ENCODE results near the gene ST7. TPM values are rescaled to one million over a fixed set of nuclear protein-coding genes. Genes with fewer than 3 reads are reported as not detected.

Gene ST7
- total and polyA plus RNA-seq, 2 experiments from 2014 or later: 31.2 to 38.5 TPM

DNA sequence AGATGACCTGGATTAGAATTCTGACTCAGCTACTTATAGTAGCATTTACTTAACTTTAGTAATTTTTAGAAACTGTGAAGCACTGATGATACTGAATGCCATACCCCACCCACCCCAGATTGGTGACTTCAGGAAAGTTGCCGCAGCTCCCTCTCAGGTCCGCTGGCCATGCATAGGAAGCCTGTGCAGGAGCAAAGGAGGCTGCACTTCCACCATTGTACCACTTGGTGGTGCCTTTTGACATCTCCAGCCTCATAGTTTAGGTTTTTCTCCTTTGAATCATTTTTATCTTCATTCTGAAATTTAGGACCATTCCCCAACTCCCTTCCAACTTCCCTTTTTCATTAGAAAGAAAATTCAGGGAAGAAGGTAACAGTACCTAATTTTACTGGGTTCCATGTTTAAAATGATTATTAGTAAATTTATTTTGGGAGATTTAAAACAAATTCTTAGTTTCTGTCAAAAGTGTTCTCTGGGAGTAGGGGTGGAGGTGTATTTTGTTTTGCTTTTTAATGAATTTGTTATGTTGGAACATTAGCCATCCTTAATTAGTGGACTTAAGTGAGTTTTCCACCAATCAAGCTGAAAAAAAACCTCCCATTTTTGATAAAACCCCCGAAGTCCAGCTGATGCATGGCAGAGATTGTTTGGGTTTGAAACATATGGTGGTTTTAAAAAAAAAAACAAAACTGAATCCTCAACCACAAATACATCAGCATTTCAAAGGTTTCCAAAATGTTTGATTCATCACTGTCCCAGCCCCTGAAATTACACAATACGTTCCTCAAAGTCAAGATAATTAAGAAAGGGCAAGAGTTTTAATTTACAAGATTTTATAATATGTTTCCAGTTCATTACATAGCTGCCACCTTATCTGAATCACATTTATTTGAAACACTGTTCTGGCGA is 259.9 kb downstream of the ST7 start:
- Histone ChIP-seq H2AFZ (no peak overlapping the region), H3K79me2 (no peaks in the 10 kb centered on the region), H3K4me2 (no peak overlapping the region), H4K20me1 (ENCODE audit: insufficient read depth, poor library complexity, severe bottlenecking) (no peaks in the 10 kb centered on the region), H3K4me1 (ENCODE audit: insufficient read depth) (peaks cover 19% of the 10 kb centered on the region), H3K4me3 (no peak overlapping the region), H3K27ac (no peak overlapping the region), H3K9me3 (ENCODE audit: low read depth) (no peaks in the 10 kb centered on the region), H3K27me3 (no peaks in the 10 kb centered on the region), H3K36me3 (replicated peaks; ENCODE audit: insufficient read depth, low read depth) (no peaks in the 10 kb centered on the region), H3K9me2 (replicated peaks; ENCODE audit: insufficient read depth) (no peaks in the 10 kb centered on the region)
- no peak for TF ChIP-seq EZH2 (IDR thresholded peaks at IDR 0.05; ENCODE audit: borderline replicate concordance)
- TF ChIP-seq, protein P1, sequence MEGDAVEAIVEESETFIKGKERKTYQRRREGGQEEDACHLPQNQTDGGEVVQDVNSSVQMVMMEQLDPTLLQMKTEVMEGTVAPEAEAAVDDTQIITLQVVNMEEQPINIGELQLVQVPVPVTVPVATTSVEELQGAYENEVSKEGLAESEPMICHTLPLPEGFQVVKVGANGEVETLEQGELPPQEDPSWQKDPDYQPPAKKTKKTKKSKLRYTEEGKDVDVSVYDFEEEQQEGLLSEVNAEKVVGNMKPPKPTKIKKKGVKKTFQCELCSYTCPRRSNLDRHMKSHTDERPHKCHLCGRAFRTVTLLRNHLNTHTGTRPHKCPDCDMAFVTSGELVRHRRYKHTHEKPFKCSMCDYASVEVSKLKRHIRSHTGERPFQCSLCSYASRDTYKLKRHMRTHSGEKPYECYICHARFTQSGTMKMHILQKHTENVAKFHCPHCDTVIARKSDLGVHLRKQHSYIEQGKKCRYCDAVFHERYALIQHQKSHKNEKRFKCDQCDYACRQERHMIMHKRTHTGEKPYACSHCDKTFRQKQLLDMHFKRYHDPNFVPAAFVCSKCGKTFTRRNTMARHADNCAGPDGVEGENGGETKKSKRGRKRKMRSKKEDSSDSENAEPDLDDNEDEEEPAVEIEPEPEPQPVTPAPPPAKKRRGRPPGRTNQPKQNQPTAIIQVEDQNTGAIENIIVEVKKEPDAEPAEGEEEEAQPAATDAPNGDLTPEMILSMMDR (IDR thresholded peaks at IDR 0.05; ENCODE audit: poor library complexity): peak; percentile 88
- DNase-seq (ENCODE audit: low spot score): peak; percentile 79
- WGBS (ENCODE audit: low lambda C conversion rate, missing lambda C conversion rate): 61% methylated on average over 5 of the region's 5 CpGs

DNA sequence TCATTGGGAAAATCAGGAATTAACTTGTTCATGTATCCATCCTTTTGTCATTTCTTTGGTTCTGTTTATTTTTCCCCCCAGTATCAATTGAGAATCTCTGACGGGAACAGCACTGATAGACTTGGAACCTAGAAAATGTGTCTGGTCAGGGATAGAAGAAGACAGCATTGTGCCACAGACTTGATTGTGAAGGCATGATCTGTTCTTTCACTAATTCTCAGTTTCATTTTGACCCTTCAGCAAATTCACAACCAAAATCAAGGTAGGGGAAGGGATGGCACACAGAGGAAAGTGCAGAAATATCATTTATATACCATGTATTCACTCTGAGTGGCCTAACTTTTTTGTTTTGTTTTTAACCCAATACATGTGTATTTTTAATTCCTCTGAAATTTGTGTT is 262.7 kb downstream of the ST7 start:
- Histone ChIP-seq H3K27ac (peak overlapping the region; percentile 72), H3K36me3 (replicated peaks; ENCODE audit: insufficient read depth, low read depth) (no peaks in the 10 kb centered on the region), H3K9me3 (ENCODE audit: low read depth) (no peaks in the 10 kb centered on the region), H3K9me2 (replicated peaks; ENCODE audit: insufficient read depth) (no peaks in the 10 kb centered on the region), H2AFZ (no peak overlapping the region), H4K20me1 (ENCODE audit: insufficient read depth, poor library complexity, severe bottlenecking) (no peaks in the 10 kb centered on the region), H3K4me2 (no peak overlapping the region), H3K4me1 (ENCODE audit: insufficient read depth) (peaks cover 20% of the 10 kb centered on the region), H3K79me2 (no peaks in the 10 kb centered on the region), H3K4me3 (no peak overlapping the region), H3K27me3 (no peaks in the 10 kb centered on the region)
- no peak for TF ChIP-seq EZH2phosphoT487 (IDR thresholded peaks at IDR 0.05; ENCODE audit: low read depth, severe bottlenecking, unreplicated experiment)
- no peak for TF ChIP-seq EZH2 (IDR thresholded peaks at IDR 0.05; ENCODE audit: borderline replicate concordance)
- TF ChIP-seq, protein P1 (IDR thresholded peaks at IDR 0.05; ENCODE audit: poor library complexity): no peak
- no peak for DNase-seq (ENCODE audit: low spot score)
- WGBS (ENCODE audit: low lambda C conversion rate, missing lambda C conversion rate): 96% methylated on average over 1 of the region's 1 CpG

DNA sequence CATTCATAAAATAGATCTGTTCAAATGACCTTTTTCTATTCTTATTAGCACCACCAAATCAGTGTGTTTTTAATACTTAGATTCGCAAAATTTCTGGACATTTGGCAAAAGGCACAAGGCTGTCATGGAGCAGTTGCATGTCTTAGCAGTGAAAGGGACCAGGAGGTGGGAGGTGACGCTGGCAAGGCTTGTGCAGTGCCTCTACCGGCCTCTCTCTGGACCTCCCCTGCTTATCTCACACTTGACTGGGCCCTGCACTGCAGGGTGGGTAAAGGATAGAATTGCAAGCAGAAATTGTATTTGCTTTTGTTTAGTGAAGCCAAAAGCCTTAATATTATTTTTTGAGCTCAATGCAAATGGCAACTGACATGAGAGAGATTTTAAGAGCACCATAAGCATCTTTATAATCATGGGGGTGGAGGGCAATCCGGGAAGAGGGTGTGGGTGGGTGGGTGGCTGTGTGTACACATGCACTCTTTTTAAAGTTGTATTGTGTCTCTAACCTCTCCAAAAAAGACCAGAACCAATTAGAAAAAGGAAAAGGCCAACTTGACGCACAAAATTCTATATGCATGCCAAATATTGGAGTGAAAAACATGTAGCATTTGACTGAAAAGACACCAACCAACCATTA is 263.3 kb downstream of the ST7 start:
- Histone ChIP-seq H3K4me3 (no peak overlapping the region), H3K27me3 (no peaks in the 10 kb centered on the region), H3K9me3 (ENCODE audit: low read depth) (no peaks in the 10 kb centered on the region), H3K36me3 (replicated peaks; ENCODE audit: insufficient read depth, low read depth) (no peaks in the 10 kb centered on the region), H3K27ac (peak overlapping the region; percentile 72), H2AFZ (no peak overlapping the region), H4K20me1 (ENCODE audit: insufficient read depth, poor library complexity, severe bottlenecking) (no peaks in the 10 kb centered on the region), H3K4me2 (peak overlapping the region; percentile 64), H3K9me2 (replicated peaks; ENCODE audit: insufficient read depth) (no peaks in the 10 kb centered on the region), H3K79me2 (no peaks in the 10 kb centered on the region), H3K4me1 (ENCODE audit: insufficient read depth) (peaks cover 20% of the 10 kb centered on the region)
- WGBS (ENCODE audit: low lambda C conversion rate, missing lambda C conversion rate): 60% methylated on average over 5 of the region's 5 CpGs
- no peak for DNase-seq (ENCODE audit: low spot score)
- TF ChIP-seq, protein P1 (IDR thresholded peaks at IDR 0.05; ENCODE audit: poor library complexity): no peak
- TF ChIP-seq EZH2phosphoT487 (IDR thresholded peaks at IDR 0.05; ENCODE audit: low read depth, severe bottlenecking, unreplicated experiment) (no peak), EZH2 (IDR thresholded peaks at IDR 0.05; ENCODE audit: borderline replicate concordance) (no peak)

Measured in hepatocyte (in vitro differentiated cells).